Smooth muscle cell (in vitro differentiated cells): Measurements from ENCODE around the gene AP5Z1. TPM values are rescaled to one million over a fixed set of nuclear protein-coding genes. Genes with fewer than 3 reads are reported as not detected.

Experiments
- DNase-seq: peaks from one replicate; lab custom pipeline; 2025; ENCODE audit not compliant: unreplicated experiment; lab: John Stamatoyannopoulos, UW
- H2AFZ ChIP-seq: fragments of 200-600 bp; sonication (generic); 2 replicates; pipeline ENCODE4 v1.6.0; 2016; ENCODE audit warnings: antibody characterized with exemption, low read depth, mild to moderate bottlenecking
- H3F3A ChIP-seq: fragments of 200-600 bp; sonication (generic); 2 replicates; pipeline ENCODE4 v1.6.0; 2017; ENCODE audit warnings: antibody characterized with exemption, low read depth
- H3K27ac ChIP-seq: fragments of 200-600 bp; sonication (generic); 2 replicates; pipeline ENCODE4 v1.5.1; 2016; ENCODE audit warnings: low read depth, mild to moderate bottlenecking
- H3K27me3 ChIP-seq: fragments of 200-600 bp; sonication (generic); 2 replicates; pipeline ENCODE4 v1.6.1; 2016; ENCODE audit warnings: low read depth, mild to moderate bottlenecking
- H3K36me3 ChIP-seq: fragments of 200-600 bp; sonication (generic); 2 replicates; pipeline ENCODE4 v1.5.1; 2016; ENCODE audit warnings: low read depth
- H3K4me1 ChIP-seq: fragments of 200-600 bp; sonication (generic); 2 replicates; pipeline ENCODE4 v1.5.1; 2016; ENCODE audit warnings: low read depth
- H3K4me2 ChIP-seq: fragments of 200-600 bp; sonication (generic); 2 replicates; pipeline ENCODE4 v1.6.0; 2016; ENCODE audit warnings: mild to moderate bottlenecking
- H3K4me3 ChIP-seq: fragments of 200-600 bp; sonication (generic); 2 replicates; pipeline ENCODE4 v1.5.1; 2016; ENCODE audit warnings: mild to moderate bottlenecking
- H3K79me2 ChIP-seq: fragments of 200-600 bp; sonication (generic); 2 replicates; pipeline ENCODE4 v1.6.0; 2016; ENCODE audit warnings: low read depth, mild to moderate bottlenecking
- H3K9ac ChIP-seq: fragments of 200-600 bp; sonication (generic); 2 replicates; pipeline ENCODE4 v1.6.0; 2016; ENCODE audit warnings: low read depth
- H3K9me3 ChIP-seq: fragments of 200-600 bp; sonication (generic); replicated peaks from 2 replicates; pipeline ENCODE4 v1.5.1; 2016; ENCODE audit warnings: low read depth
- H4K20me1 ChIP-seq: fragments of 200-600 bp; sonication (generic); 2 replicates; pipeline ENCODE4 v1.6.0; 2016; ENCODE audit warnings: low read depth
- CTCF ChIP-seq: fragments of 200-600 bp; sonication (generic); IDR thresholded peaks from 2 replicates; pipeline ENCODE4 v1.5.1; 2017; ENCODE audit warnings: borderline replicate concordance, mild to moderate bottlenecking, antibody characterized with exemption; ENCODE audit not compliant: insufficient read depth, poor library complexity, severe bottlenecking
- WGBS: methylation state at CpG from one replicate; pipeline ENCODE4 v1.1.7; 2016; ENCODE audit warnings: low lambda C conversion rate; 5-methylcytosine and 5-hydroxymethylcytosine counted together
- polyA plus RNA-seq: library from polyadenylated mRNA; unstranded; fragments of >200 nt; fragmentation: Nextera tagmentation; extraction: Ambion mirVana; gene quantifications from 2 replicates; pipeline ENCODE4 v1.2.1, GENCODE V29; 2016
- total RNA-seq: library from RNA; depleted of rRNA; stranded (reverse); fragments of >200 nt; gene quantifications from 2 replicates; pipeline ENCODE4 v1.2.3, GENCODE V29; 2014

AP5Z1 gene
- total and polyA plus RNA-seq, 2 experiments from 2014 or later: 16.6 to 37.6 TPM

- Histone ChIP-seq H3K27me3 (no peaks in the 10 kb centered on the region), H4K20me1 (no peaks in the 10 kb centered on the region), H3K4me2 (no peak overlapping the region), H3K4me3 (no peak overlapping the region), H3K9me3 (no peaks in the 10 kb centered on the region), H3K36me3 (no peaks in the 10 kb centered on the region), H3K4me1 (peaks cover 6% of the 10 kb centered on the region), H2AFZ (no peak overlapping the region), H3K27ac (no peak overlapping the region), H3F3A (no peaks in the 10 kb centered on the region), H3K9ac (no peak overlapping the region), H3K79me2 (no peaks in the 10 kb centered on the region)
- 94% methylated on average over 30 of the region's 30 CpGs for WGBS
- no peak for TF ChIP-seq CTCF
- DNase-seq: no peak
These were observed 60.8 kb downstream of the AP5Z1 start for GRCh38 chr7:4836206-4836661.

GRCh38 chr7:4837041-4837802 lies 61.8 kb downstream of the AP5Z1 start:
- H4K20me1 ChIP-seq: no peaks in the 10 kb centered on the region
- H3K27me3 ChIP-seq: no peaks in the 10 kb centered on the region
- peak overlapping the region; percentile 60 for H3K4me2 ChIP-seq
- no peak overlapping the region for H3K27ac ChIP-seq
- H3K4me3 ChIP-seq: no peak overlapping the region
- H3F3A ChIP-seq: no peaks in the 10 kb centered on the region
- no peak for DNase-seq
- no peaks in the 10 kb centered on the region for H3K9me3 ChIP-seq
- no peaks in the 10 kb centered on the region for H3K79me2 ChIP-seq
- H3K4me1 ChIP-seq: peaks cover 6% of the 10 kb centered on the region
- H2AFZ ChIP-seq: no peak overlapping the region
- 48% methylated on average over 21 of the region's 22 CpGs for WGBS
- no peak for TF ChIP-seq CTCF
- no peak overlapping the region for H3K9ac ChIP-seq
- no peaks in the 10 kb centered on the region for H3K36me3 ChIP-seq

- Histone ChIP-seq H3F3A (no peaks in the 10 kb centered on the region), H2AFZ (no peak overlapping the region), H3K9me3 (no peaks in the 10 kb centered on the region), H3K79me2 (no peaks in the 10 kb centered on the region), H3K9ac (no peak overlapping the region), H3K27ac (no peak overlapping the region), H3K4me1 (peaks cover 6% of the 10 kb centered on the region), H3K4me2 (peak overlapping the region; percentile 60), H3K4me3 (no peak overlapping the region), H3K27me3 (no peaks in the 10 kb centered on the region), H4K20me1 (no peaks in the 10 kb centered on the region), H3K36me3 (no peaks in the 10 kb centered on the region)
- DNase-seq: no peak
- TF ChIP-seq CTCF: no peak
- 73% methylated on average over 27 of the region's 30 CpGs for WGBS
These were observed 62.6 kb downstream of the AP5Z1 start for GRCh38 chr7:4837803-4838625.
